Activated naive CD4-positive, alpha-beta T cell treated with Interleukin-2 at 50 U/mL for 16 hours (primary cell): ENCODE results near the gene RPTOR.

Experiments used
- DNase-seq: peaks from one replicate; pipeline ENCODE4 v3.0.0-alpha.2; 2020

RPTOR gene

GRCh38 chr17:80822700-80823410, 278.2 kb downstream of the RPTOR start:
- no peak for DNase-seq

GRCh38 chr17:80824549-80825470, 280.2 kb downstream of the RPTOR start:
- DNase-seq, result no peak

GRCh38 chr17:80825471-80826345, 281.1 kb downstream of the RPTOR start:
- DNase-seq, result no peak

GRCh38 chr17:80826346-80826954, 281.8 kb downstream of the RPTOR start:
- DNase-seq, result no peak

- DNase-seq, result no peak
These were observed 282.5 kb downstream of the RPTOR start for GRCh38 chr17:80826955-80827645.

- no peak for DNase-seq
These were observed 283.3 kb downstream of the RPTOR start for GRCh38 chr17:80827646-80828643.

GRCh38 chr17:80829166-80829813, 284.7 kb downstream of the RPTOR start:
- no peak for DNase-seq

GRCh38 chr17:80830020-80830780, 285.6 kb downstream of the RPTOR start:
- no peak for DNase-seq

GRCh38 chr17:80831491-80831890, 286.9 kb downstream of the RPTOR start:
- no peak for DNase-seq

- DNase-seq, result no peak
These were observed 287.6 kb downstream of the RPTOR start for GRCh38 chr17:80832266-80832676.

GRCh38 chr17:80832888-80833583, 288.4 kb downstream of the RPTOR start:
- peak; percentile 87 for DNase-seq

- DNase-seq, result no peak
These were observed 289.6 kb downstream of the RPTOR start for GRCh38 chr17:80833952-80834892.

- no peak for DNase-seq
These were observed 290.2 kb downstream of the RPTOR start for GRCh38 chr17:80834893-80835275.

GRCh38 chr17:80835816-80836657, 291.4 kb downstream of the RPTOR start:
- no peak for DNase-seq

- DNase-seq, result no peak
These were observed 292.0 kb downstream of the RPTOR start for GRCh38 chr17:80836658-80836965.

GRCh38 chr17:80836971-80837481, 292.4 kb downstream of the RPTOR start:
- no peak for DNase-seq

- no peak for DNase-seq
These were observed 293.1 kb downstream of the RPTOR start for GRCh38 chr17:80837711-80838110.
